HCT116 (cell line): Measurements from ENCODE around the gene C15orf39.
"Not testable (repeated sequence)": the region's sequence is repeated elsewhere in the genome, so short reads cannot be mapped to it uniquely, and the experiment has no call there.

ENCODE experiments used
- EZH2 ChIP-seq: fragments of 200-600 bp; sonication (generic); IDR thresholded peaks from 2 replicates; pipeline ENCODE4 v1.6.1; 2017; ENCODE audit warnings: antibody characterized with exemption, mixed run types
- JUND ChIP-seq: IDR thresholded peaks from 2 replicates; pipeline ENCODE4 v1.6.1; 2012
- POLR2A ChIP-seq: IDR thresholded peaks from 2 replicates; pipeline ENCODE4 v1.7.0; 2011; ENCODE audit warnings: borderline replicate concordance; ENCODE audit not compliant: insufficient read depth, insufficient read length; ENCODE audit errors: extremely low read depth
- YY1 ChIP-seq: IDR thresholded peaks from 2 replicates; pipeline ENCODE4 v1.6.1; 2011; ENCODE audit warnings: low read length, low read depth, moderate library complexity, mild to moderate bottlenecking; ENCODE audit not compliant: insufficient replicate concordance; ENCODE audit errors: extremely low read depth
- TF ChIP-seq, protein P1 (sequence below): IDR thresholded peaks from 2 replicates; pipeline ENCODE4 v1.6.1; 2012
- TF ChIP-seq, protein P2 (sequence below): IDR thresholded peaks from 2 replicates; pipeline ENCODE4 v1.6.1; 2012; ENCODE audit warnings: low read depth

DNA sequence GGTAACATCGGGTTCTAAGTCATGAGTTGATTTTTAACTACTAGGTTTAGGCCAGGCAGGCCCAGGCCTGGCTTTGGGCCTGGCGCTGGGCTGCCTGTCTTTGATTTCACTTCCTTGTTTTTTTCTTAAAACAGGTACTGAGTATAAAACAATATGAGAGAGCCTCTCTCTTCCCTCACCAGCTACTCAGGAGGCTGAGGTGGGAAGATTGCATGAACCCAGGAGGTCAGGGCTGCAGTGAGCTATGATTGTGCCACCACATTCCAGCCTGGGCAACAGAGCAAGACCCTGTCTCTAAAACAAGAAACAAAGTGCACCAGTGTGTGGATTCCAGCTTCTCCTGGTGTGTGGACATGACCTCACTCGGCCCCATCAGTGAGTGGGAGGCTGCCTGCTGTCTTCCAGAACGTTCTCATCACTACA, 17.8 kb downstream of the C15orf39 start:
- TF ChIP-seq JUND, POLR2A, EZH2, YY1: not testable (repeated sequence)
- TF ChIP-seq, protein P1, sequence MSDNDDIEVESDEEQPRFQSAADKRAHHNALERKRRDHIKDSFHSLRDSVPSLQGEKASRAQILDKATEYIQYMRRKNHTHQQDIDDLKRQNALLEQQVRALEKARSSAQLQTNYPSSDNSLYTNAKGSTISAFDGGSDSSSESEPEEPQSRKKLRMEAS = not testable (repeated sequence)
- TF ChIP-seq, protein P2, sequence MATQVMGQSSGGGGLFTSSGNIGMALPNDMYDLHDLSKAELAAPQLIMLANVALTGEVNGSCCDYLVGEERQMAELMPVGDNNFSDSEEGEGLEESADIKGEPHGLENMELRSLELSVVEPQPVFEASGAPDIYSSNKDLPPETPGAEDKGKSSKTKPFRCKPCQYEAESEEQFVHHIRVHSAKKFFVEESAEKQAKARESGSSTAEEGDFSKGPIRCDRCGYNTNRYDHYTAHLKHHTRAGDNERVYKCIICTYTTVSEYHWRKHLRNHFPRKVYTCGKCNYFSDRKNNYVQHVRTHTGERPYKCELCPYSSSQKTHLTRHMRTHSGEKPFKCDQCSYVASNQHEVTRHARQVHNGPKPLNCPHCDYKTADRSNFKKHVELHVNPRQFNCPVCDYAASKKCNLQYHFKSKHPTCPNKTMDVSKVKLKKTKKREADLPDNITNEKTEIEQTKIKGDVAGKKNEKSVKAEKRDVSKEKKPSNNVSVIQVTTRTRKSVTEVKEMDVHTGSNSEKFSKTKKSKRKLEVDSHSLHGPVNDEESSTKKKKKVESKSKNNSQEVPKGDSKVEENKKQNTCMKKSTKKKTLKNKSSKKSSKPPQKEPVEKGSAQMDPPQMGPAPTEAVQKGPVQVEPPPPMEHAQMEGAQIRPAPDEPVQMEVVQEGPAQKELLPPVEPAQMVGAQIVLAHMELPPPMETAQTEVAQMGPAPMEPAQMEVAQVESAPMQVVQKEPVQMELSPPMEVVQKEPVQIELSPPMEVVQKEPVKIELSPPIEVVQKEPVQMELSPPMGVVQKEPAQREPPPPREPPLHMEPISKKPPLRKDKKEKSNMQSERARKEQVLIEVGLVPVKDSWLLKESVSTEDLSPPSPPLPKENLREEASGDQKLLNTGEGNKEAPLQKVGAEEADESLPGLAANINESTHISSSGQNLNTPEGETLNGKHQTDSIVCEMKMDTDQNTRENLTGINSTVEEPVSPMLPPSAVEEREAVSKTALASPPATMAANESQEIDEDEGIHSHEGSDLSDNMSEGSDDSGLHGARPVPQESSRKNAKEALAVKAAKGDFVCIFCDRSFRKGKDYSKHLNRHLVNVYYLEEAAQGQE = not testable (repeated sequence)
